Thyroid gland (tissue), 4 donors: ENCODE measurements around the gene MDN1.
"Not testable (repeated sequence)": the region's sequence is repeated elsewhere in the genome, so short reads cannot be mapped to it uniquely, and the experiment has no call there.

Experiments used
- CTCF ChIP-seq, 6 experiments: fragments of 200-600 bp in 3 of 6; fragments of 450-650 bp in 3 of 6; sonication (generic) in 3 of 6; IDR thresholded peaks; one replicate each; pipeline ENCODE4 v1.5.1; 2016 to 2019; ENCODE audit warnings: antibody characterized with exemption in 6 of 6, mild to moderate bottlenecking in 2 of 6, inconsistent platforms in 1 of 6, moderate library complexity in 1 of 6
- POLR2A ChIP-seq, 2 donors: fragments of 450-650 bp; IDR thresholded peaks; one replicate each; pipeline ENCODE4 v1.6.1; 2017; ENCODE audit warnings: antibody characterized with exemption in 2 of 2, mild to moderate bottlenecking in 2 of 2, moderate library complexity in 1 of 2

DNA sequence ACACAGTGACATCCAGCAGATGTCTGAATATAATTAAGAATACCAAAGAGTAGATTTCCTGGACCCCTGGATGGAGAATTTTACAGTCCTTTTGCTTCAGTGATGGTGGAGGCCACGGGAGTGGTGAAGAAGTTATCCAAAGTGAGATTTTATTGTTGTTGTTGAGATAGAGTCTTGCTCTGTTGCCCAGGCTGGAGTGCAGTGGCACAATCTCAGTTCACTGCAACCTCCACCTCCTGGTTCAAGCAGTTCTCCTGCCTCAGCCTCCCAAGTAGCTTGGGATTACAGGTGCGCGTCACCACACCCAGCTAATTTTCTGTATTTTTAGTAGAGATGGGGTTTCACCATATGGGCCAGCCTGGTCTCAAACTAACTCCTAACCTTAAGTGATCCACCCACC, 178.0 kb downstream of the MDN1 start:
- not testable (repeated sequence) for TF ChIP-seq POLR2A, CTCF (IDR thresholded peaks at IDR 0.05)
